Mammary epithelial cell (primary cell): ENCODE results near the gene LIMK1.

Source experiments
- EZH2 ChIP-seq: IDR thresholded peaks from 2 replicates; pipeline ENCODE4 v1.6.1; 2012; ENCODE audit warnings: low read length, inconsistent platforms, borderline replicate concordance
- TF ChIP-seq, protein P1 (sequence below), 2 donors: IDR thresholded peaks in 1 of 2; conservative IDR thresholded peaks in 1 of 2; 2 replicates each; pipeline ENCODE4 v1.5.1; 2011 to 2012; ENCODE audit warnings: inconsistent platforms in 2 of 2, low read length in 2 of 2, mild to moderate bottlenecking in 2 of 2, control low read depth in 1 of 2, low read depth in 1 of 2; ENCODE audit not compliant: insufficient read depth in 1 of 2; ENCODE audit errors: extremely low read depth in 1 of 2

DNA sequence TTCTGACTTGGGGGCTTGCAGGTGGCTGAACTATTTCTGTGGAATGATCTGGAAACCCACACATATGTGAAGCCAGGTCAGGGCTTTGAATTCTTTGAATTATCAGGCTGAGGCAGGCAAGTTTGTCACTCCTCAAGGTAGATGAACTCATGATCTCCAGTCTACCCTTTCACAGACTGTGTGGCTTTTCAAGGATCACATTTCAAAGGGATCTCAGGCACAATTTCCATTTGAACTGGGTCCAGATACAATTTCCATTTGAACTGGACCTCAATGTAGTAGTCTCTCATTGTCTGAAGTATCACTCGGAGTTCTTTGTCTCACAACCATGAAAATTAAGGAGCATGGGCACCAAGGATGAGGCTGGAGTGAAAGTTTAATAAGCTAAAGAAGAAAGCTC is 64.9 kb downstream of the LIMK1 start:
- TF ChIP-seq EZH2, result no peak
- TF ChIP-seq, protein P1, sequence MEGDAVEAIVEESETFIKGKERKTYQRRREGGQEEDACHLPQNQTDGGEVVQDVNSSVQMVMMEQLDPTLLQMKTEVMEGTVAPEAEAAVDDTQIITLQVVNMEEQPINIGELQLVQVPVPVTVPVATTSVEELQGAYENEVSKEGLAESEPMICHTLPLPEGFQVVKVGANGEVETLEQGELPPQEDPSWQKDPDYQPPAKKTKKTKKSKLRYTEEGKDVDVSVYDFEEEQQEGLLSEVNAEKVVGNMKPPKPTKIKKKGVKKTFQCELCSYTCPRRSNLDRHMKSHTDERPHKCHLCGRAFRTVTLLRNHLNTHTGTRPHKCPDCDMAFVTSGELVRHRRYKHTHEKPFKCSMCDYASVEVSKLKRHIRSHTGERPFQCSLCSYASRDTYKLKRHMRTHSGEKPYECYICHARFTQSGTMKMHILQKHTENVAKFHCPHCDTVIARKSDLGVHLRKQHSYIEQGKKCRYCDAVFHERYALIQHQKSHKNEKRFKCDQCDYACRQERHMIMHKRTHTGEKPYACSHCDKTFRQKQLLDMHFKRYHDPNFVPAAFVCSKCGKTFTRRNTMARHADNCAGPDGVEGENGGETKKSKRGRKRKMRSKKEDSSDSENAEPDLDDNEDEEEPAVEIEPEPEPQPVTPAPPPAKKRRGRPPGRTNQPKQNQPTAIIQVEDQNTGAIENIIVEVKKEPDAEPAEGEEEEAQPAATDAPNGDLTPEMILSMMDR (conservative IDR thresholded peaks at IDR 0.05 in 1 of 2, IDR thresholded peaks at IDR 0.05 in 1 of 2; ENCODE audit: extremely low read depth in 1 of 2, insufficient read depth in 1 of 2, low read depth in 1 of 2, low read length in 2 of 2), result no peak
